ENCODE measurements around the gene SEC61A2. TPM values are rescaled to one million over a fixed set of nuclear protein-coding genes. Genes with fewer than 3 reads are reported as not detected.

SEC61A2 gene
- total and polyA plus RNA-seq, 10 of the 15 experiments (the other 5 are each of a cell fraction or from before 2014, with no cell fraction given): 3.0 to 36.2 (median 8.6) TPM

DNA sequence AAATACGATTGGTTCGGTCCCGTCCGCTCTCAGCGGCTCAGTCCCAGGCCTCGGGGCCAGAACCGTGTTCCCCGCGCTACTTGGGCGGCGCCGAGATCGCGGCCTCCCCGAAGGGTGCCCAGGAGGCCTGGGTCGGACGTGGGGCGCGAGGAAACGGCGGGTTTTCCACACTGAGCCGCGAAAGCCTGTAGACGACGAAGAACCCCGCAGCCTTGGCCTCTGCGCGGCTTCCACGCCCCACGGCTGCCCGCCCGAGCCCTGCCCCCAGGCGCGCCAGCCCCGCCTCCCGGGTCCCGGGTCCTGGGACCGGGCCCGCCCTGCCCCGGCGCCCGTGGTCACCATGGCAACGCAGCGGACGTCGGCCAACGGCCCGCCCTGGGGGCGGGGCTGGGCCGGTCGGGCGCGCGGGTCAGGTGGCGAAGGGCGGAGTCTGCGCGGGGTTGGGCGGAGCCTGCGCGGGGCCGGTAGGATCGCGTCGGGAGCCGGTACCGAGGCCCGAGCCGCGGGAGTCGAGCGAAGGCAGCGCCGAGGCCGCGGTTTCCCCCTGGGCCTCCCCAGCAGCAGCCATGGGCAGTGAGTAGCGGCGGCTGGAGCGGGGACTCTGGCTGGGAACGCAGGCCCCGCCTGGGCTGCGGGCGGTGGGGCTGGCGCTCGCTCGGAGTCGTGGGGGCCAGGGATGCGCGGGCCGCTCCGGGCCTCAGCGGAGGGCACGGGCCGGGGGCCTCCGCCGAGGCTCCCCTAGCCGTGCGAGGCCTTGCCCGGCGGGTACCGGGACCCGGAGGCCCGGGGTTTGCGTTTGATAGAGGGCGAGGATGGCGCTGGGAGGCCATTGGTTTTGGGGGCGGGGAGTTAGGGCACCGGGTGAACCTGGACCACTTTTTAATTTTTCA is at the start of gene SEC61A2 (continued):
- TF ChIP-seq KAT2A (conservative IDR thresholded peaks at IDR 0.05; ENCODE audit: control insufficient read depth, low read depth, low read length) (no peak), ZNF217 (IDR thresholded peaks at IDR 0.05) (no peak), STAT3 (IDR thresholded peaks at IDR 0.05; ENCODE audit: low read depth, low read length) (no peak), BHLHE40 (IDR thresholded peaks at IDR 0.05; ENCODE audit: borderline replicate concordance in 1 of 2, low read depth in 2 of 2, low read length in 1 of 2) (peak; percentile 10 to 75; a peak in 2 of 4 replicates), JUNB (IDR thresholded peaks at IDR 0.05) (no peak), NR2C2 (IDR thresholded peaks at IDR 0.05; ENCODE audit: borderline replicate concordance, control insufficient read depth, insufficient read length, low read depth) (no peak), NFIC (IDR thresholded peaks at IDR 0.05; ENCODE audit: low read depth, low read length) (no peak), TARDBP (IDR thresholded peaks at IDR 0.05; ENCODE audit: borderline replicate concordance) (no peak), HDAC6 (IDR thresholded peaks at IDR 0.05; ENCODE audit: unreplicated experiment) (no peak), NR2F1 (conservative IDR thresholded peaks at IDR 0.05) (peak; percentile 60), ZNF274 (IDR thresholded peaks at IDR 0.05; ENCODE audit: insufficient read depth, insufficient read length) (no peak), NR2C1 (IDR thresholded peaks at IDR 0.05) (peak; percentile 56), IRF4 (IDR thresholded peaks at IDR 0.05; ENCODE audit: low read depth, low read length) (no peak), ZNF207 (IDR thresholded peaks at IDR 0.05; ENCODE audit: borderline replicate concordance) (no peak), RAD21 (IDR thresholded peaks at IDR 0.05; ENCODE audit: insufficient read depth, low read depth, low read length) (no peak), IKZF2 (IDR thresholded peaks at IDR 0.05) (no peak), NFXL1 (IDR thresholded peaks at IDR 0.05; ENCODE audit: borderline replicate concordance) (no peak), FOS (IDR thresholded peaks at IDR 0.05; ENCODE audit: borderline replicate concordance, extremely low read depth, insufficient read length) (no peak), TCF3 (IDR thresholded peaks at IDR 0.05; ENCODE audit: borderline replicate concordance, insufficient read depth, low read depth, low read length) (no peak), RCOR1 (conservative IDR thresholded peaks at IDR 0.05; ENCODE audit: low read depth, low read length) (no peak)
- TF ChIP-seq, protein P1, sequence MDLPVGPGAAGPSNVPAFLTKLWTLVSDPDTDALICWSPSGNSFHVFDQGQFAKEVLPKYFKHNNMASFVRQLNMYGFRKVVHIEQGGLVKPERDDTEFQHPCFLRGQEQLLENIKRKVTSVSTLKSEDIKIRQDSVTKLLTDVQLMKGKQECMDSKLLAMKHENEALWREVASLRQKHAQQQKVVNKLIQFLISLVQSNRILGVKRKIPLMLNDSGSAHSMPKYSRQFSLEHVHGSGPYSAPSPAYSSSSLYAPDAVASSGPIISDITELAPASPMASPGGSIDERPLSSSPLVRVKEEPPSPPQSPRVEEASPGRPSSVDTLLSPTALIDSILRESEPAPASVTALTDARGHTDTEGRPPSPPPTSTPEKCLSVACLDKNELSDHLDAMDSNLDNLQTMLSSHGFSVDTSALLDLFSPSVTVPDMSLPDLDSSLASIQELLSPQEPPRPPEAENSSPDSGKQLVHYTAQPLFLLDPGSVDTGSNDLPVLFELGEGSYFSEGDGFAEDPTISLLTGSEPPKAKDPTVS (IDR thresholded peaks at IDR 0.05; ENCODE audit: low read depth, low read length): no peak
- TF ChIP-seq, protein P2, sequence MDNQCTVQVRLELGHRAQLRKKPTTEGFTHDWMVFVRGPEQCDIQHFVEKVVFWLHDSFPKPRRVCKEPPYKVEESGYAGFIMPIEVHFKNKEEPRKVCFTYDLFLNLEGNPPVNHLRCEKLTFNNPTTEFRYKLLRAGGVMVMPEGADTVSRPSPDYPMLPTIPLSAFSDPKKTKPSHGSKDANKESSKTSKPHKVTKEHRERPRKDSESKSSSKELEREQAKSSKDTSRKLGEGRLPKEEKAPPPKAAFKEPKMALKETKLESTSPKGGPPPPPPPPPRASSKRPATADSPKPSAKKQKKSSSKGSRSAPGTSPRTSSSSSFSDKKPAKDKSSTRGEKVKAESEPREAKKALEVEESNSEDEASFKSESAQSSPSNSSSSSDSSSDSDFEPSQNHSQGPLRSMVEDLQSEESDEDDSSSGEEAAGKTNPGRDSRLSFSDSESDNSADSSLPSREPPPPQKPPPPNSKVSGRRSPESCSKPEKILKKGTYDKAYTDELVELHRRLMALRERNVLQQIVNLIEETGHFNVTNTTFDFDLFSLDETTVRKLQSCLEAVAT (IDR thresholded peaks at IDR 0.05): no peak
- TF ChIP-seq, protein P3, sequence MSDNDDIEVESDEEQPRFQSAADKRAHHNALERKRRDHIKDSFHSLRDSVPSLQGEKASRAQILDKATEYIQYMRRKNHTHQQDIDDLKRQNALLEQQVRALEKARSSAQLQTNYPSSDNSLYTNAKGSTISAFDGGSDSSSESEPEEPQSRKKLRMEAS (IDR thresholded peaks at IDR 0.05; ENCODE audit: low read depth, low read length): 0 out of 2 replicates have a peak, but pooled peaks have one; percentile 24
- TF ChIP-seq, protein P4, sequence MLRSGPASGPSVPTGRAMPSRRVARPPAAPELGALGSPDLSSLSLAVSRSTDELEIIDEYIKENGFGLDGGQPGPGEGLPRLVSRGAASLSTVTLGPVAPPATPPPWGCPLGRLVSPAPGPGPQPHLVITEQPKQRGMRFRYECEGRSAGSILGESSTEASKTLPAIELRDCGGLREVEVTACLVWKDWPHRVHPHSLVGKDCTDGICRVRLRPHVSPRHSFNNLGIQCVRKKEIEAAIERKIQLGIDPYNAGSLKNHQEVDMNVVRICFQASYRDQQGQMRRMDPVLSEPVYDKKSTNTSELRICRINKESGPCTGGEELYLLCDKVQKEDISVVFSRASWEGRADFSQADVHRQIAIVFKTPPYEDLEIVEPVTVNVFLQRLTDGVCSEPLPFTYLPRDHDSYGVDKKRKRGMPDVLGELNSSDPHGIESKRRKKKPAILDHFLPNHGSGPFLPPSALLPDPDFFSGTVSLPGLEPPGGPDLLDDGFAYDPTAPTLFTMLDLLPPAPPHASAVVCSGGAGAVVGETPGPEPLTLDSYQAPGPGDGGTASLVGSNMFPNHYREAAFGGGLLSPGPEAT (IDR thresholded peaks at IDR 0.05; ENCODE audit: low read depth): no peak
